Heart left ventricle (tissue), 16 donors: Measurements from ENCODE around the gene STYXL1. TPM values are rescaled to one million over a fixed set of nuclear protein-coding genes. Genes with fewer than 3 reads are reported as not detected.

Experiments used
- ATAC-seq, 4 donors: fragments of 200-7000 bp; cut with Tn5 transposase; one replicate each; pipeline ENCODE4 v1.9.1; 2020 to 2022; ENCODE audit warnings: moderate library complexity in 4 of 4, mild to moderate bottlenecking in 3 of 4, moderate number of reproducible peaks in 1 of 4
- DNase-seq, 5 donors: peaks; one replicate each; pipeline ENCODE4 v3.0.0-alpha.2; 2020
- H3K27ac ChIP-seq, 12 donors: fragments of 200-600 bp; sonication (generic) in 4 of 12; one replicate each; pipeline versions ENCODE4 v1.5.0 to v1.8.0; 2016 to 2022; ENCODE audit warnings: mild to moderate bottlenecking in 2 of 12
- H3K27me3 ChIP-seq, 9 donors: fragments of 200-600 bp; sonication (generic) in 2 of 9; one replicate each; pipeline versions ENCODE4 v1.5.1 to v1.8.0; 2016 to 2022; ENCODE audit warnings: mild to moderate bottlenecking in 3 of 9
- H3K36me3 ChIP-seq, 9 donors: fragments of 200-600 bp; sonication (generic) in 2 of 9; one replicate each; pipeline versions ENCODE4 v1.5.0 to v1.8.0; 2018 to 2022; ENCODE audit warnings: mild to moderate bottlenecking in 2 of 9
- H3K4me1 ChIP-seq, 12 donors: fragments of 200-600 bp; sonication (generic) in 4 of 12; one replicate each; pipeline versions ENCODE4 v1.5.0 to v1.8.0; 2016 to 2022; ENCODE audit warnings: mild to moderate bottlenecking in 3 of 12
- H3K4me3 ChIP-seq, 12 donors: fragments of 200-600 bp; sonication (generic) in 4 of 12; one replicate each; pipeline versions ENCODE4 v1.5.0 to v1.8.0; 2017 to 2022; ENCODE audit warnings: mild to moderate bottlenecking in 9 of 12, moderate library complexity in 4 of 12
- H3K9me3 ChIP-seq, 12 donors: fragments of 200-600 bp; sonication (generic) in 4 of 12; one replicate each; pipeline versions ENCODE4 v1.5.0 to v1.8.0; 2016 to 2022; ENCODE audit warnings: mild to moderate bottlenecking in 1 of 12
- POLR2A ChIP-seq, 2 donors: fragments of 450-650 bp; IDR thresholded peaks; one replicate each; pipeline ENCODE4 v1.6.1; 2017; ENCODE audit warnings: antibody characterized with exemption in 2 of 2, mild to moderate bottlenecking in 2 of 2, moderate library complexity in 2 of 2
- WGBS, 4 donors: extraction: QIAGEN DNeasy Blood & Tissue Kit in 2 of 4; methylation state at CpG; one replicate each; pipeline versions ENCODE4 v1.1.5 to v1.1.7; 2013 to 2018; 5-methylcytosine and 5-hydroxymethylcytosine counted together
- intact Hi-C, 10 donors: fragments of 100-400 bp; cut with DNase I; formaldehyde crosslinking; loops; one replicate each; pipeline versions ENCODE4 v1.11.1 to v1.14.2; 2022
- polyA plus RNA-seq, 2 donors: library from polyadenylated mRNA; stranded (reverse); fragments of 200-250 nt; gene quantifications; one replicate each; pipeline ENCODE4 v1.2.3, GENCODE V29; 2013
- total RNA-seq, 9 donors: library from RNA; depleted of rRNA in 2 of 9; stranded (reverse); fragments of >200 nt in 2 of 9; fragmentation: NEBNext Ultra II Directional in 3 of 9; extraction: Animal tissue kit (Norgen Biotek cat#: 25700) in 3 of 9; gene quantifications; one replicate each; pipeline versions ENCODE4 v1.1.0 to v1.2.4, GENCODE V29; 2016 to 2023
- TF ChIP-seq, protein P1 (sequence below), 12 donors: fragments of 200-600 bp; sonication (generic) in 4 of 12; IDR thresholded peaks; one replicate each; pipeline versions ENCODE4 v1.5.0 to v1.8.0; 2018 to 2022; ENCODE audit warnings: antibody characterized with exemption in 12 of 12, mild to moderate bottlenecking in 5 of 12
- donor health status: ischemic (EF 13 %, LVEDD 7.1; RV severe dilation, severe dysfunction).
- donor health status: healthy with polysubstance abuse.
- donor health status: DM: no; HTN: yes; CAD: no.
- donor health status: DM: no; HTN: no; CAD: no.
- donor health status: ischemic (EF 25% LVEDD 6.9; RV normal size, moderate dysfunction).
- donor health status: ischemic (EF 25% LVEDD 5.7; RV mildly dilated, moderate dysfunction).
- donor health status: healthy.
- donor health status: DM: yes; HTN: yes; CAD: no.
- donor health status: ischemic (EF 35%, LVEDD 5.7; RV mildly dilated, moderate dysfunction).
- donor health status: nonischemic (EF 11% LVEDD 7.7; RV severe dilation, severe dysfunction).
- donor health status: DM: yes; HTN: yes; CAD: no.
- donor health status: PGD.
- donor health status: ischemic (EF 29% LVEDD 5.4; RV normal size, mild dysfunction).
- donor health status: nonischemic (EF 23%, LVEDD 6.1; RV moderate dilation, normal function).

Gene STYXL1
- total and polyA plus RNA-seq, 11 donors = 7.9 to 44.3 (median 19.1) TPM

DNA sequence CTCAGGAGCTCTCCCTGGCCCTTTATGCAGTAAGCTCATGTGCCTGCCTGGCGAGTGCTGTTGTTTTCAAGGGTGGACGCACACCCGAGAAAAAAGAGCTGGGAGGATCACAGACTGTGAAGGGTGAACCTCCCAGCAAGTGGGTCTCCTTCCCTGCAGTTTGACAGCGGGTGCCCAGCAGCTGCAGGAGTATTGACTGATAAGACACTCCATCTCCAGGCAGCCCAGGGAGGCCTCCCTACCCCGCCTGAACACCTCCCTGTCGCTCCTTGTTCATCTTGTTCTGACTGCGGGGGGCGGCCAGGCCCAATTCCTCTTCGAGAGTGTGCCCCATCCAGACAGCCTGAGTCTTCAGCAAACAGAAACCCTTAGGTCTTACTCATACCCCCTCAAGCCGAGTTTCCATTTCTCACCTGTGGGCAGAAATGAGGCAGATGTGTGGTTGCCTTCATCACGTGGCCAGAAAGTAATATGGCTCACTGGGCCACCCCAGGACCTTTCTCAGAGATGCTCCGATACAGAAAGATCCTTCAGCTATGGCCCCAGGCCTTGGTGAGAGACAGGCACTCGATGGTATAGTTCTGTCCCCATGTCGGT, 17.3 kb upstream of the STYXL1 start:
- Histone ChIP-seq H3K4me1 (peaks cover 0 to 54% (median 18%) of the 10 kb centered on the region in 12 donors), H3K36me3 (peaks cover 3 to 78% (median 69%) of the 10 kb centered on the region in 9 donors), H3K27me3 (no peaks in the 10 kb centered on the region), H3K9me3 (no peaks in the 10 kb centered on the region), H3K4me3 (no peak overlapping the region), H3K27ac (no peak overlapping the region)
- DNase-seq = no peak
- WGBS, 4 donors = 86 to 93% (median 92%) methylated on average over 14 of the region's 14 CpGs
- no peak for ATAC-seq
- TF ChIP-seq, protein P1, sequence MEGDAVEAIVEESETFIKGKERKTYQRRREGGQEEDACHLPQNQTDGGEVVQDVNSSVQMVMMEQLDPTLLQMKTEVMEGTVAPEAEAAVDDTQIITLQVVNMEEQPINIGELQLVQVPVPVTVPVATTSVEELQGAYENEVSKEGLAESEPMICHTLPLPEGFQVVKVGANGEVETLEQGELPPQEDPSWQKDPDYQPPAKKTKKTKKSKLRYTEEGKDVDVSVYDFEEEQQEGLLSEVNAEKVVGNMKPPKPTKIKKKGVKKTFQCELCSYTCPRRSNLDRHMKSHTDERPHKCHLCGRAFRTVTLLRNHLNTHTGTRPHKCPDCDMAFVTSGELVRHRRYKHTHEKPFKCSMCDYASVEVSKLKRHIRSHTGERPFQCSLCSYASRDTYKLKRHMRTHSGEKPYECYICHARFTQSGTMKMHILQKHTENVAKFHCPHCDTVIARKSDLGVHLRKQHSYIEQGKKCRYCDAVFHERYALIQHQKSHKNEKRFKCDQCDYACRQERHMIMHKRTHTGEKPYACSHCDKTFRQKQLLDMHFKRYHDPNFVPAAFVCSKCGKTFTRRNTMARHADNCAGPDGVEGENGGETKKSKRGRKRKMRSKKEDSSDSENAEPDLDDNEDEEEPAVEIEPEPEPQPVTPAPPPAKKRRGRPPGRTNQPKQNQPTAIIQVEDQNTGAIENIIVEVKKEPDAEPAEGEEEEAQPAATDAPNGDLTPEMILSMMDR (IDR thresholded peaks at IDR 0.05) = no peak
- TF ChIP-seq POLR2A (IDR thresholded peaks at IDR 0.05) = no peak
- intact Hi-C loops = no loop called here

DNA sequence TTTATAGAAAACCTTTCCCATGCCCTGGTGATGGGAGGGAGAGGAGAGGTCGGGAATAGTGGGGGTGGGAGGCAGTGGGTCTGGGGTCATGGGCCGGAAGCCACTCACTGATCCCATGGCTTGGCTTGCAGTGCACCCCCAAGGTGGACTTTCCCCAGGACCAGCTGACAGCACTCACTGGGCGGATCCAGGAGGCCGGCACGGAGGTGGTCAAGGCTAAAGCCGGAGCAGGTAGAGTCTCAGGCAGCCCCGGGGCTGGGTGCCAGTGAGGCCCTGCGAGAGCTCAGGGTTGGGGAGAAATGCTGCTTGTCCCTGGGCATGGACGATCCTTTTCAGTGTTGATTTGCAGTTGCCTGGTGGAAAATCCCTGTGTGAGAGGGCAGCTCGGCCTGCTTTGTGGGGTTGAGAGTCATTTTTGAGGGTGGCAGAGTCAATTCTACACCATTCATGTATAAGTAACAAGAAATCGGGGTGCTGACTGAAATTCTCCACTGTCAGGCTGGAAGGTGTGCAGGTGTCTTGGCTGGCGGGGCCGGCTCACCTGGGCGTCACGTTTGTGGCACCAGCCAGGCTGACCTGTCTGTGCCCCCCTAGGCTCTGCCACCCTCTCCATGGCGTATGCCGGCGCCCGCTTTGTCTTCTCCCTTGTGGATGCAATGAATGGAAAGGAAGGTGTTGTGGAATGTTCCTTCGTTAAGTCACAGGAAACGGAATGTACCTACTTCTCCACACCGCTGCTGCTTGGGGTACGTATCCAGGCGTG, 16.6 kb upstream of the STYXL1 start:
- WGBS, 4 donors = 95 to 97% (median 96%) methylated on average over 18 to 24 of the region's 24 CpGs
- H3K27ac ChIP-seq = no peak overlapping the region
- H3K9me3 ChIP-seq = no peaks in the 10 kb centered on the region
- ATAC-seq (no peak), DNase-seq (no peak)
- TF ChIP-seq POLR2A (IDR thresholded peaks at IDR 0.05) = no peak
- TF ChIP-seq, protein P1 (IDR thresholded peaks at IDR 0.05) = no peak
- intact Hi-C loops = no loop called here
- no peaks in the 10 kb centered on the region for H3K27me3 ChIP-seq
- H3K4me1 ChIP-seq = peaks cover 0 to 48% (median 17%) of the 10 kb centered on the region in 12 donors
- peaks cover 3 to 85% (median 76%) of the 10 kb centered on the region in 9 donors for H3K36me3 ChIP-seq
- H3K4me3 ChIP-seq = no peak overlapping the region

DNA sequence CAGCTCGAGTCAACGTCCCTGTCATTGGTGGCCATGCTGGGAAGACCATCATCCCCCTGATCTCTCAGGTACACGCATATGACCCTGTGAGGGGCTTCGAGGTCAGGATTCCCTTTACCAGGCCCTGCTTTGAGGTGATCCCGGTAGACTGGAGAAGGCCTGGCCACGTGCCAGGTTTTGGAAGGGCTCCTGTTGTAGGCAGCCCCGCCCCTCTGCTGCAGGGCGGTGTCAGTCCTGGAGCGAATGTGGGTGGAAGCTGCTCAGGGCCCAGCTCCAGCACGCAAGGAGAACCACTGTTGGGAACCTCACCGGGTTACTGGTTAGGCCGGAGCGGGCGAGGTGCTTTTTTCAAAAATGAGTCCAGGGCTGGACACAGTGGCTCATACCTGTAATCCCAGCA, 15.7 kb upstream of the STYXL1 start:
- DNase-seq = peak in 4 of 5 donors; percentile 50 to 84 (median 68)
- intact Hi-C loops = no loop called here

DNA sequence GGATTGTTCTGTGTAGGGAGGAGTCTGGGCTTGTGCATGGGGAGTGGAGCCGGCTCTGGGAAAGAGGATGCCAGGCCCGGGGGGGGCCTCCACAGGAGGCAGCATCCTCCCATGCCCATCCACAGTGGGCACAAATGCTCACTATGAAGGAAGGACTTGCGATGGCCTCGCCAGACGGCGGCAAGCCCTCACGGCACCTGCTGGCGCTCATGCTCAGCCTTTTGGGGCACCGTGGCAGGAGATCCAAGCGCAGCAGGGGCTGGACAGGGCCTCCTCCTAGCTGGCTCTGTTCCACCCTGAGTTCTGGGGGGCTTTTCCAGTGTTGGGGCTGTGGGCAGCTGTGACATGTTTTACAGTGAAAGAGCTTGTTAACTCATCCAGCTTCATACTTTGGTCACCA, 15.3 kb upstream of the STYXL1 start:
- WGBS, 4 donors = 93 to 97% (median 94%) methylated on average over 8 to 10 of the region's 10 CpGs
- Histone ChIP-seq H3K27me3 (no peaks in the 10 kb centered on the region), H3K4me3 (no peak overlapping the region), H3K27ac (peak overlapping the region in 3 of 12 donors; percentile 11 to 61 (median 29)), H3K36me3 (peaks cover 6 to 98% (median 89%) of the 10 kb centered on the region in 9 donors), H3K9me3 (no peaks in the 10 kb centered on the region), H3K4me1 (peaks cover 0 to 47% (median 16%) of the 10 kb centered on the region in 12 donors)
- no peak for ATAC-seq
- DNase-seq = no peak
- TF ChIP-seq, protein P1 (IDR thresholded peaks at IDR 0.05) = no peak
- no peak for TF ChIP-seq POLR2A (IDR thresholded peaks at IDR 0.05)
- intact Hi-C loops = no loop called here

More for the DNA sequence above, 15.7 kb upstream of the STYXL1 start:
- TF ChIP-seq, protein P1 (IDR thresholded peaks at IDR 0.05) = no peak
- TF ChIP-seq POLR2A (IDR thresholded peaks at IDR 0.05) = no peak
- Histone ChIP-seq H3K4me1 (peaks cover 0 to 44% (median 16%) of the 10 kb centered on the region in 12 donors), H3K27ac (peak overlapping the region in 3 of 12 donors; percentile 11 to 61 (median 29)), H3K36me3 (peaks cover 6 to 94% (median 85%) of the 10 kb centered on the region in 9 donors), H3K27me3 (no peaks in the 10 kb centered on the region), H3K9me3 (no peaks in the 10 kb centered on the region), H3K4me3 (no peak overlapping the region)
- ATAC-seq = peak; percentile 24 to 44 (median 40)
- 53 to 64% (median 56%) methylated on average over 11 to 14 of the region's 14 CpGs for WGBS, 4 donors
